CD4-positive, alpha-beta T cell treated with Interleukin-6 for 4 hours (primary cell): ENCODE data around the gene MRTFA.
"Not testable (repeated sequence)": the region's sequence is repeated elsewhere in the genome, so short reads cannot be mapped to it uniquely, and the experiment has no call there.

Source experiments
- DNase-seq: peaks from one replicate; pipeline ENCODE4 v3.0.0-alpha.2; 2020; ENCODE audit warnings: mixed read lengths

The MRTFA gene

GRCh38 chr22:40625794-40626193 is 10.7 kb downstream of the MRTFA start:
- DNase-seq: not testable (repeated sequence)

GRCh38 chr22:40625281-40625680 is 11.2 kb downstream of the MRTFA start:
- not testable (repeated sequence) for DNase-seq

- DNase-seq: no peak
Measured at GRCh38 chr22:40624770-40625169, 11.7 kb downstream of the MRTFA start.

GRCh38 chr22:40621309-40622151 is 15.0 kb downstream of the MRTFA start:
- no peak for DNase-seq

GRCh38 chr22:40620464-40621046 is 16.0 kb downstream of the MRTFA start:
- no peak for DNase-seq

GRCh38 chr22:40618400-40618799 is 18.1 kb downstream of the MRTFA start:
- no peak for DNase-seq

GRCh38 chr22:40616578-40616977 is 19.9 kb downstream of the MRTFA start:
- DNase-seq: no peak

GRCh38 chr22:40613067-40613466 is 23.5 kb downstream of the MRTFA start:
- DNase-seq: no peak

- DNase-seq: no peak
Measured at GRCh38 chr22:40612291-40612751, 24.2 kb downstream of the MRTFA start.

- DNase-seq: no peak
Measured at GRCh38 chr22:40611606-40612005, 24.9 kb downstream of the MRTFA start.

GRCh38 chr22:40610329-40610850 is 26.1 kb downstream of the MRTFA start:
- no peak for DNase-seq

- no peak for DNase-seq
Measured at GRCh38 chr22:40609216-40609615, 27.3 kb downstream of the MRTFA start.

GRCh38 chr22:40607506-40607905 is 29.0 kb downstream of the MRTFA start:
- no peak for DNase-seq

- no peak for DNase-seq
Measured at GRCh38 chr22:40606306-40606705, 30.2 kb downstream of the MRTFA start.

GRCh38 chr22:40605761-40606160 is 30.8 kb downstream of the MRTFA start:
- DNase-seq: no peak

- no peak for DNase-seq
Measured at GRCh38 chr22:40603088-40603605, 33.4 kb downstream of the MRTFA start.

- no peak for DNase-seq
Measured at GRCh38 chr22:40602231-40602630, 34.3 kb downstream of the MRTFA start.

- DNase-seq: no peak
Measured at GRCh38 chr22:40599731-40600130, 36.8 kb downstream of the MRTFA start.

- not testable (repeated sequence) for DNase-seq
Measured at GRCh38 chr22:40598712-40599111, 37.8 kb downstream of the MRTFA start.

GRCh38 chr22:40597526-40598430 is 38.7 kb downstream of the MRTFA start:
- DNase-seq: no peak

- no peak for DNase-seq
Measured at GRCh38 chr22:40595497-40596234, 40.9 kb downstream of the MRTFA start.

- DNase-seq: no peak
Measured at GRCh38 chr22:40594924-40595323, 41.6 kb downstream of the MRTFA start.
